Peyer's patch (tissue), 4 donors: ENCODE results near the gene TCF20. TPM values are rescaled to one million over a fixed set of nuclear protein-coding genes. Genes with fewer than 3 reads are reported as not detected.

Experiments
- DNase-seq, 3 donors: peaks; one replicate each; pipeline ENCODE4 v3.0.0-alpha.2; 2017 to 2019
- H3K27ac ChIP-seq, 4 donors: fragments of 200-600 bp; sonication (generic); one replicate each; pipeline ENCODE4 v1.5.1; 2016 to 2019
- H3K27me3 ChIP-seq, 2 donors: fragments of 200-600 bp; sonication (generic); one replicate each; pipeline ENCODE4 v1.5.1; 2019
- H3K36me3 ChIP-seq, 3 donors: fragments of 200-600 bp; sonication (generic); one replicate each; pipeline ENCODE4 v1.5.1; 2016 to 2019
- H3K4me1 ChIP-seq, 4 donors: fragments of 200-600 bp; sonication (generic); one replicate each; pipeline ENCODE4 v1.5.1; 2016 to 2019
- H3K4me3 ChIP-seq, 4 donors: fragments of 200-600 bp; sonication (generic); 1 replicate in 3 of 4; 2 replicates in 1 of 4; pipeline ENCODE4 v1.5.1; 2016 to 2019; ENCODE audit warnings: mild to moderate bottlenecking in 1 of 4
- H3K9me3 ChIP-seq, 4 donors: fragments of 200-600 bp; sonication (generic); one replicate each; pipeline ENCODE4 v1.5.1; 2016 to 2019; ENCODE audit warnings: mild to moderate bottlenecking in 1 of 4
- POLR2A ChIP-seq, 2 donors: fragments of 450-650 bp; IDR thresholded peaks; one replicate each; pipeline ENCODE4 v1.5.1; 2017; ENCODE audit warnings: antibody characterized with exemption in 2 of 2, mild to moderate bottlenecking in 2 of 2, moderate library complexity in 2 of 2
- total RNA-seq, 4 donors: library from RNA; depleted of rRNA; stranded (reverse); fragments of >200 nt; gene quantifications; one replicate each; pipeline ENCODE4 v1.1.0, GENCODE V29; 2016
- TF ChIP-seq, protein P1 (sequence below), 6 experiments: fragments of 450-650 bp in 4 of 6; fragments of 200-600 bp in 2 of 6; sonication (generic) in 1 of 6; IDR thresholded peaks; one replicate each; pipeline ENCODE4 v1.5.1; 2017 to 2019; ENCODE audit warnings: antibody characterized with exemption in 6 of 6, mild to moderate bottlenecking in 3 of 6, moderate library complexity in 1 of 6

TCF20 gene
- total RNA-seq, 4 donors from 2014 or later, result 43.8 to 75.1 (median 59.5) TPM

DNA sequence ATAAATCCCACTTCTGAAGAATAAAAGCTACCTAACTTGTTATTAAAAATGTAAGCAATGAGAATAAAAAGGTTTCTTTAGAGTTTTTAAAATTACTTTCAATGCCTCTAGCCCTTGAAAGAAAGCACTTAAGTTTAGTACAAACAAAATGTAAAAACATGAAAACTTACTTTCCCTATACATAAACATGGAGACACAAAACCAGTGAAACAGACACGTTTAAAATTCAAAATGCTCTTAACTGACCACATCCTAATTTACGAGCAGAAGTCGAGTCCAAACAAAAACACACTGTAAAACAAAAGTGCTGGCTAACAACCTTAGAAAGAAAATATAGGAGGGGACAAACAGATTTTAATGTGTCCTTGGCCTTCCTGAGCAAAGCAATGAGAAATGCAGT lies 36.6 kb downstream of the TCF20 start:
- Histone ChIP-seq H3K27ac (no peak overlapping the region), H3K36me3 (no peaks in the 10 kb centered on the region), H3K9me3 (no peaks in the 10 kb centered on the region), H3K4me3 (no peak overlapping the region), H3K27me3 (no peaks in the 10 kb centered on the region), H3K4me1 (peaks cover 0 to 6% (median 3%) of the 10 kb centered on the region in 4 donors)
- no peak for TF ChIP-seq POLR2A (IDR thresholded peaks at IDR 0.05)
- TF ChIP-seq, protein P1, sequence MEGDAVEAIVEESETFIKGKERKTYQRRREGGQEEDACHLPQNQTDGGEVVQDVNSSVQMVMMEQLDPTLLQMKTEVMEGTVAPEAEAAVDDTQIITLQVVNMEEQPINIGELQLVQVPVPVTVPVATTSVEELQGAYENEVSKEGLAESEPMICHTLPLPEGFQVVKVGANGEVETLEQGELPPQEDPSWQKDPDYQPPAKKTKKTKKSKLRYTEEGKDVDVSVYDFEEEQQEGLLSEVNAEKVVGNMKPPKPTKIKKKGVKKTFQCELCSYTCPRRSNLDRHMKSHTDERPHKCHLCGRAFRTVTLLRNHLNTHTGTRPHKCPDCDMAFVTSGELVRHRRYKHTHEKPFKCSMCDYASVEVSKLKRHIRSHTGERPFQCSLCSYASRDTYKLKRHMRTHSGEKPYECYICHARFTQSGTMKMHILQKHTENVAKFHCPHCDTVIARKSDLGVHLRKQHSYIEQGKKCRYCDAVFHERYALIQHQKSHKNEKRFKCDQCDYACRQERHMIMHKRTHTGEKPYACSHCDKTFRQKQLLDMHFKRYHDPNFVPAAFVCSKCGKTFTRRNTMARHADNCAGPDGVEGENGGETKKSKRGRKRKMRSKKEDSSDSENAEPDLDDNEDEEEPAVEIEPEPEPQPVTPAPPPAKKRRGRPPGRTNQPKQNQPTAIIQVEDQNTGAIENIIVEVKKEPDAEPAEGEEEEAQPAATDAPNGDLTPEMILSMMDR (IDR thresholded peaks at IDR 0.05), result no peak
- DNase-seq, result no peak

DNA sequence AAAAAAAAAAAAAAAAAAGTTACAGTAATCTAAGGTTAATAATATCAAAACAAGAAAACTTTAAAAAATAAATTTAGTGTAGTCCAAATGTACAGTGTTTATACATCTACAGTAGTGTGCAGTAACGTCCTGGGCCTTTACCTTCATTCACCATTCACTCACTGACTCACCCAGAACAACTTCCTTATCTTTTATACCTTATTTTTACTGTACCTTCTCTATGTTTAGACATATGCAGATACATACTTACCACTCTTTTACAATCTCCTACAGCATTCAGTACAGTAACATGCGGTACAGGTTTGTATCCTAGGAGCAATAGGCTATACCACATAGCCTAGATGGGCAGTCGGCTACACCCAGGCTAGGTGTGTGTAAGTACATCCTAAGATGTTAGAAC lies 38.5 kb downstream of the TCF20 start:
- Histone ChIP-seq H3K4me1 (peaks cover 0 to 11% (median 7%) of the 10 kb centered on the region in 4 donors), H3K27me3 (no peaks in the 10 kb centered on the region), H3K9me3 (no peaks in the 10 kb centered on the region), H3K36me3 (no peaks in the 10 kb centered on the region), H3K4me3 (no peak overlapping the region), H3K27ac (no peak overlapping the region)
- DNase-seq, result no peak
- TF ChIP-seq, protein P1 (IDR thresholded peaks at IDR 0.05), result no peak
- no peak for TF ChIP-seq POLR2A (IDR thresholded peaks at IDR 0.05)

DNA sequence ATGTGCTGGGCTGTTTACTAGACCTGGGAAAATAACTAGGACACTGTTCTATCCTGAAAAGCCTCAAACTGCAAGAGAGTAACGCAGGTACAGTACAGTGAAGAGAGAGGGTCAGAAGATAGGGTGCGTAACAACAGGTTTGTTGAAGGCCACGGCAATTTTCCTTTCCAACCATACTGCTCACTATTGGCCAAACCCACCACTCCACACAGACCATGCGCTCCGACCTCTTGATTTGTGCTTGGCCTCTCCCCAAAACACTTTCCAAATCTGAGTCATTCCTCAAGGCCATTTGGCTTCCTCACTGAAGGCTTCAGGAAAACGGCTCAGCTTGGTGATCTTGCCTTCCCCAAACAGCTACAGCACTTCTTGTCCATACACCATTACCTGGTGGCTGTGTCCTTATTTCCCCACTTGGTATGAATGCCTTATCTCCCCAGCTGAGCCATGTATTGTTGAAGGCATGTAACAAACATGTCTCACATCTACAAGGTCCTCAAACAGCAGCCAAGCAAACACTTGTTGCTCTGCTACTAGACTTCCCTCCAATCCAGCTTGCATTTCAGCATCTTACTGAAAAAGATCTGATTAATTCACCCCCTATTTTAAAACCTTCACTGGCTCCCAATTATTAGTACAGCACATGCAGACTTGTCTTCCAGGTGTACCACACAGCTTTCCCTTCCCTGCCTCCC lies 40.9 kb downstream of the TCF20 start:
- Histone ChIP-seq H3K4me3 (no peak overlapping the region), H3K27me3 (no peaks in the 10 kb centered on the region), H3K36me3 (no peaks in the 10 kb centered on the region), H3K4me1 (peaks cover 0 to 11% (median 7%) of the 10 kb centered on the region in 4 donors), H3K27ac (no peak overlapping the region), H3K9me3 (no peaks in the 10 kb centered on the region)
- no peak for DNase-seq
- TF ChIP-seq POLR2A (IDR thresholded peaks at IDR 0.05), result no peak
- TF ChIP-seq, protein P1 (IDR thresholded peaks at IDR 0.05), result no peak

DNA sequence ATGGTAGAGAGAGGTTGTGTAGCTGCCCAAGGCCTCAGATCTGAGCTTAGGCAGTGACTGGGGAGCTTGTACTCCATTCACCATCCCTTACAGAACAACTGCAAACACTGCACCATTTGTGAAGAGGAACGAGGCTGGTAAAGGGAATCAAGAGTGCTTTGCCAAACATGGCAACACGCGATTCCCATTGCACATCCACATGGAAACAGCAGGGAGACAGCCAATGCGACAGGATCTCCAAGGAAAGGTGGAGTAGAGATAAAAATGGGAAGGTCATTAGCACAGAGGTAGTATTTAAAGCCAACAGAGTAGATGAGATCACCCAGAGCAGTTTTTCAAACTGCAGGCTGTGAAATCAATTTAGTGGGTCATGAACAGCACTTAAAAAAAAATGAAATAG lies 42.0 kb downstream of the TCF20 start:
- DNase-seq, result no peak
- Histone ChIP-seq H3K4me3 (no peak overlapping the region), H3K4me1 (peaks cover 0 to 14% (median 4%) of the 10 kb centered on the region in 4 donors), H3K27me3 (no peaks in the 10 kb centered on the region), H3K36me3 (no peaks in the 10 kb centered on the region), H3K27ac (no peak overlapping the region), H3K9me3 (no peaks in the 10 kb centered on the region)
- TF ChIP-seq, protein P1 (IDR thresholded peaks at IDR 0.05), result no peak
- no peak for TF ChIP-seq POLR2A (IDR thresholded peaks at IDR 0.05)

DNA sequence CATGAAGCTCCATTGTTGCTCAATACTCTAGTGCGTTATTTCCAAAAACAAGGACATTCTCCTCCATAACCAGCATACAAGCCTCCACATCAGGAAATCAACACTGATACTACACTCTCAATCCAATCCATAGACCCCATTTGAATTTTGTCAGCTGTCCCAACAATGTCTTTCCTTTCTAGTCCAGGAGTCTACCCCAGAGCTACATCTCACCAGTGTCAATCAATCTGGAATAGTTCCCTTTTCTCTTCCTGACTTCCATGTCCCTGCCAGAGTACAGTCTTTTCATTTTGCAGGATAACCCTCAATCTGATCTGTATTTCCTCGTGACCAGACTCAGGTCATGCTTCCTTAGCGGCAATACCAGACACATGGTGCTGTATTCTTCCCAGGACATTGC lies 43.0 kb downstream of the TCF20 start:
- H3K4me1 ChIP-seq, result peaks cover 0 to 14% (median 4%) of the 10 kb centered on the region in 4 donors
- H3K4me3 ChIP-seq, result no peak overlapping the region
- H3K9me3 ChIP-seq, result no peaks in the 10 kb centered on the region
- TF ChIP-seq, protein P1 (IDR thresholded peaks at IDR 0.05), result no peak
- no peak for TF ChIP-seq POLR2A (IDR thresholded peaks at IDR 0.05)
- H3K27me3 ChIP-seq, result no peaks in the 10 kb centered on the region
- H3K36me3 ChIP-seq, result no peaks in the 10 kb centered on the region
- H3K27ac ChIP-seq, result no peak overlapping the region
- DNase-seq, result no peak
